IPS-18a (cell line): Measurements from ENCODE around the gene NOS2.
"Not testable (repeated sequence)": the region's sequence is repeated elsewhere in the genome, so short reads cannot be mapped to it uniquely, and the experiment has no call there.

ENCODE experiments used
- H3K27ac ChIP-seq: one replicate; pipeline ENCODE4 v1.5.1; 2013; ENCODE audit warnings: low read length
- H3K27me3 ChIP-seq: one replicate; pipeline ENCODE4 v1.6.1; 2013; ENCODE audit warnings: mild to moderate bottlenecking, low read length; ENCODE audit not compliant: control insufficient read depth, insufficient read depth
- H3K36me3 ChIP-seq: one replicate; pipeline ENCODE4 v1.6.1; 2013; ENCODE audit warnings: low read depth, low read length; ENCODE audit not compliant: control insufficient read depth
- H3K4me1 ChIP-seq: one replicate; pipeline ENCODE4 v1.6.1; 2013; ENCODE audit warnings: low read depth, low read length; ENCODE audit not compliant: control insufficient read depth
- H3K4me3 ChIP-seq: one replicate; pipeline ENCODE4 v1.5.1; 2013; ENCODE audit warnings: low read length
- H3K9ac ChIP-seq: one replicate; pipeline ENCODE4 v1.6.1; 2013; ENCODE audit warnings: mild to moderate bottlenecking, low read length, moderate library complexity
- H3K9me3 ChIP-seq: one replicate; pipeline ENCODE4 v1.6.1; 2013; ENCODE audit warnings: low read depth, low read length; ENCODE audit not compliant: control insufficient read depth

Gene NOS2

DNA sequence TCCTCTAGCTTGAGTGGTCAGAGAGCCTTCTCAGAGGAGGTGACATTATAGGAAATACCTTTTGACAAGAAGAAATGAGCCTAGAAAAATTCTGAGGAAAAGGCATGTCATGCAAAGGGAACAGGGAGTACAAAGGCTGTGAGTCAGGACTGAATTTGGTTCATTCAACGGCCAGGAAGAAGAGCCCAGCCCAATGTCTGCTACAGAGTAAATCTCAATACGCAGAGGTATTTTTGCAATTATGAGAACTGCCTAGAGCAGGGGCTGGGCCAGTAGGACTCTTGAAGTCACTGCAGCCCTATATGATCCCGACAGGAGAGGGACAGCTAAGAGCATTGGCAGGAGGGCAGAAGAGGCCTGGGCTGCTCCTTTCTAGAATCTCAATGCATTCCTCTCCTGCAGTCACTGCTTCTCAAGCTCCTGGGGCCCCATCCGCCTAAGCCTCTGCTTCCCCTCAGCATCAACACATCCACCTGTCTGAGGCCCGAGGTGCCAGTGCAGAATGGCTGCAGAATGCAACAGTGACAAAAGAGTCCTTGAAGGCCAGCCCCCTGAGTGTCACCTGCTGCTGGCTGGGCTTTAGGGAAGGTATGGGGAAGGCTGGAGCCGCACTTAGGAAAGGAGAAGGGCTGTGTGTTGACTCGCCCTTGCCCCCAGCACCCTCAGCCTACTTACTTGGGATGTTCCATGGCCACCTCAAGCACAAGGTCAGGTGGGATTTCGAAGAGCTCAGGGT, 20.1 kb downstream of the NOS2 start:
- no peaks in the 10 kb centered on the region for H3K36me3 ChIP-seq

DNA sequence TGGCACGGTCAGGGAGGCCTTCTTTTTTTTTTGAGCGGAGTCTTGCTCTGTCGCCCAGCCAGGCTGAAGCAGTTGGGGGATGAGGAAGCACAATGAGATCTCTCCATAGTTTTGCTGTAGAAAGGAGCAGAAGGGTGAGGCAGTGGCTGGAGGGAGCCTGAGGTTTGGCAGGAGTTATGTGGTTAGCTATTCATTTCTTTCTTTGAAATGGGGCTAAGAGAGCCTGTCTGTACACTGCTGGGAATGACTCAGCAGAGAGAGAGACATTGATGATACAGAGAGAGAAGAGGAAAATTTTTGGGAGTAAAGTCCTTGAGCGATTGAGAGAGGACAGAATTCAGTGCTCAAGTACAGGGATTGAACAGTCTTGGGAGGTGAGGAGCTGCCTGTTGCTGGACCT, 22.1 kb downstream of the NOS2 start:
- Histone ChIP-seq H3K9me3 (no peaks in the 10 kb centered on the region), H3K4me3 (no peak overlapping the region), H3K9ac (no peak overlapping the region), H3K36me3 (no peaks in the 10 kb centered on the region), H3K27me3 (no peaks in the 10 kb centered on the region), H3K4me1 (peaks cover 5% of the 10 kb centered on the region), H3K27ac (no peak overlapping the region)

More for the DNA sequence above, 20.1 kb downstream of the NOS2 start:
- Histone ChIP-seq H3K4me3 (no peak overlapping the region), H3K9me3 (no peaks in the 10 kb centered on the region), H3K4me1 (peaks cover 5% of the 10 kb centered on the region), H3K27ac (no peak overlapping the region), H3K27me3 (no peaks in the 10 kb centered on the region), H3K9ac (no peak overlapping the region)

DNA sequence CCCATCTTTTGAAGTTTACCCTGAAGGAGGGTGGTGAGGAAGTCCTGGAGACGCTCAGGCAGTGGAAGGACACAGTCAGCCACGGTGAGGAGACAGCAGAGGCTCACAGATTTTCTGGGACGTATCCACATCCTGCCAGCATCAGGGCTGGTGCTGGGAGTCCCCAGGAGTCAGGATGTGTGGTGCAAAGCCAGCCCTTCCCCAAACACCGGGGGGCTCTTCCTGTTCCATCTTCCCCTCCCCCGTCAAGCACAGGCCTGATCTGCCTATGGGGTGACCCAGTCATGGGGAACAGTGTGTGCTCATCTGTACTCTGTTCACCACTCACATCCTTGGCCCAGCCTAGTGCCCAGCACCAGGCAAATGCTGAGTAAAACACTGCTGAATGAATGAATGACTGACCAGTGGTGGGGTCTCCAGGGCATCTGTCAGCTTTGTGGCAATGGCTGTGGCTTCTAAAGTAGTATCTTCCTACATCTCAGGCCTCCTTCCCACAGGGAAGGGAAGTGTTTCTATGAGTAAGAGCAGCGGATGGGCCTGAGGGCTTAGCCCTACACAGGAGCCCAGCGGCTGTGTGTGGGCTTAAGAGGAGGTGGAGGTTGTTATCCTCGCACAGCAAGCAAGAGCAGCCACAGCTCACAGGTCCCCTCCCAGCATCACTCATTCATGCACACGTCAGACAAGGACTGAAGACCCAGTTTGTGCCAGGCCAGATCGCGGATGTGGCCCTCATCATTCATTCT, 23.3 kb downstream of the NOS2 start:
- H3K9ac ChIP-seq: no peak overlapping the region
- no peak overlapping the region for H3K27ac ChIP-seq
- H3K27me3 ChIP-seq: no peaks in the 10 kb centered on the region
- no peaks in the 10 kb centered on the region for H3K9me3 ChIP-seq
- peaks cover 5% of the 10 kb centered on the region for H3K4me1 ChIP-seq
- H3K36me3 ChIP-seq: no peaks in the 10 kb centered on the region
- H3K4me3 ChIP-seq: no peak overlapping the region

DNA sequence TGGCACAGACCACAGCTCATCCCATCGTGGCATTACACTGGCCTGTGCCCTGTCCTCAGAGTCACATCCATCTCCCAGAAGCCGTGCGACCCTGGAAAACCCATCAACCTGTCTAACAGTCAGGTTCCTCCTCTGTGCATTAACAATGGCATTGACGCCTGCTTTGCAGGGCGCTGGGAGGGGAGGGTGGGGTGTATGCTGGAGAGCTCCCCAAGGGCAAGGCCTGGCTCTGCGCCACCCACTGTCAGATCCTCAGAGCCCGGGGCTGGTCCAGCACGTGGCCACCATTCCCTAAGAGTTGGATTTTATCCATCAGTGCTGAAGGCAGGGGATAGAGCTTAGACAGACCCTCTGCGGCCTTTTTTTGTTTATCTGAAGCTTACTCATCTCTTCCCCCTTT, 28.7 kb downstream of the NOS2 start:
- Histone ChIP-seq H3K4me3 (no peak overlapping the region), H3K27ac (no peak overlapping the region), H3K9ac (no peak overlapping the region), H3K4me1 (peaks cover 3% of the 10 kb centered on the region), H3K36me3 (no peaks in the 10 kb centered on the region), H3K27me3 (no peaks in the 10 kb centered on the region), H3K9me3 (no peaks in the 10 kb centered on the region)

DNA sequence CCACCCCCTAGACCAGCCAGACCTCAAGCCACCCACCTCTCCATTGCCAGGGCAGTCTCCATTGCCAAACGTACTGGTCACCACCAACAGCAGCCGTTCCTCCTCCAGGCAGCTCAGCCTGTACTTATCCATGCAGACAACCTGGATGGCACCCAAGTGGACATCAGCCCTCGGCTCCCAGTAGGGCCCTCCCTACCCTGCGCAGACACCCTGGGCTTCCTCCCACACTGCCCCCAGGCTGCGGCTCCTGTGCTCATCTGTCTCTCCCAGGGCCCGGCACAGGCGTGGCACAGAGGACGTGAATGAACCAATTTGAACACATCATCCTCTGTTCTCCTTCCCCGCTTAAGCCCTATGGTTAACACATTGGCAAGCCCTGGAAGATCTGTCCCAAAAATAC, 29.5 kb downstream of the NOS2 start:
- Histone ChIP-seq H3K9ac (no peak overlapping the region), H3K4me1 (peaks cover 3% of the 10 kb centered on the region), H3K27me3 (no peaks in the 10 kb centered on the region)

DNA sequence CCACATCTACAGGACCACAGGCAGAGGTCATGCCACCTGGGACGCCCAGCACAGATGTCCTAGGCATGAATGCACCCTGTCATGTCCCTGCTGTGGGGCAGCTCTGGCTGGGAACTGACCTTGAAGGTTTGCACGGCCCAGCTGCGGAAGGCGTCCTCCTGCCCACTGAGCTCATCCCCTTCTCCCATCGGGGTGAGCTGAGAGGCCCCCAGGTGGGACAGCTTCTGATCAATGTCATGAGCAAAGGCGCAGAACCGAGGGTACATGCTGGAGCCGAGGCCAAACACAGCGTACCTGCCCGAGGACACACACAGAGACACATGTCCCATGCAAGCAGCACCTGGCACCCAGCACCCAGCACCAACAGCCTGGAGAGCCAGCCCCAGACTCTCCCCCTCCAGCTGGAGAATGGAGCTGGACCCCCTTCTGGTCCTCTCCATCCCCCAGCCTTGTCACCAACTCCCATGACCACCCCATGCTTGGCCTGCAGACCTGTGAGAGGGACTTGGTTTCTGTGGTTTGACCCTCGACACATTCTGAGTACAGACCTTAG, 31.4 kb downstream of the NOS2 start:
- peaks cover 3% of the 10 kb centered on the region for H3K4me1 ChIP-seq
- H3K36me3 ChIP-seq: no peaks in the 10 kb centered on the region
- no peaks in the 10 kb centered on the region for H3K27me3 ChIP-seq
- no peak overlapping the region for H3K27ac ChIP-seq
- H3K9ac ChIP-seq: no peak overlapping the region
- H3K9me3 ChIP-seq: no peaks in the 10 kb centered on the region
- no peak overlapping the region for H3K4me3 ChIP-seq

More for the DNA sequence above, 29.5 kb downstream of the NOS2 start:
- Histone ChIP-seq H3K27ac (no peak overlapping the region), H3K36me3 (no peaks in the 10 kb centered on the region), H3K4me3 (no peak overlapping the region), H3K9me3 (no peaks in the 10 kb centered on the region)

DNA sequence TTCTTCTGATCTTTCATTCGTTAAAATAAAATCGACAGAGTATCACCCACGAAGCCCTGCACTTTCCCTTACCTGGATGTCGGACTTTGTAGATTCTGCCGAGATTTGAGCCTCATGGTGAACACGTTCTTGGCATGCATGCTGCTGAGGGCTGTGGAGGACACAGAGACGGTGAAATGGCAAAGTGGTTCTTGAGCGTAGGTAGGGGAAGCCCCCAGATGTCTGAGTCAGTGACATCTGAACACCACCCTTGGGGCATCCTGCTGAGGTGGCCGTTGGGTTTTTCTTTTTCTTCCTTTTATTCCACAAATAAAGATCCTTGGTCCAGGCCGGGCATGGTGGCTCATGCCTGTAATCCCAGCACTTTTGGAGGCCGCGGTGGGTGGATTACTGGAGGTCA, 33.9 kb downstream of the NOS2 start:
- H3K9ac ChIP-seq: no peak overlapping the region
- no peaks in the 10 kb centered on the region for H3K9me3 ChIP-seq
- no peaks in the 10 kb centered on the region for H3K36me3 ChIP-seq

DNA sequence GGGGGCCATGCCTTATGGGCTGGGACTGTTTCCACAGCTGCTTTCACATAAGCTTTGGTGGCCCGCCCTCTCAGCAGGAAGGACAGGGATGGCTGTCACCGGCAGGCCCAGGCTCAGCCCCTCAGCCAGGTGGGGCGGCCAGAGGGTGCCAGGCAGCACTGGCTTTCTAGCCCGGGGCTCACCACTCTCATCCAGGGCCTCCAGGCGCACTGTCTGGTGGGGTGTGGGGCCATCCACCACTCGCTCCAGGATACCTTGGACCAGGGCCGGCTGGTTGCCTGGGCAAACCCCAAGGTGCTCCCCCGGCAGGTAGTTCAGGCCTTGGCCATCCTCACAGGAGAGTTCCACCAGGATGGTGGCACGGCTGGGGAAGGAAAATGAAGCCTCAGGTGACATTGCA, 35.0 kb downstream of the NOS2 start:
- no peak overlapping the region for H3K9ac ChIP-seq
- no peak overlapping the region for H3K27ac ChIP-seq
- H3K4me1 ChIP-seq: no peaks in the 10 kb centered on the region
- no peaks in the 10 kb centered on the region for H3K36me3 ChIP-seq
- H3K27me3 ChIP-seq: no peaks in the 10 kb centered on the region
- no peaks in the 10 kb centered on the region for H3K9me3 ChIP-seq
- H3K4me3 ChIP-seq: no peak overlapping the region

More for the DNA sequence above, 33.9 kb downstream of the NOS2 start:
- H3K4me1 ChIP-seq: no peaks in the 10 kb centered on the region
- H3K27me3 ChIP-seq: no peaks in the 10 kb centered on the region
- no peak overlapping the region for H3K27ac ChIP-seq
- H3K4me3 ChIP-seq: no peak overlapping the region

DNA sequence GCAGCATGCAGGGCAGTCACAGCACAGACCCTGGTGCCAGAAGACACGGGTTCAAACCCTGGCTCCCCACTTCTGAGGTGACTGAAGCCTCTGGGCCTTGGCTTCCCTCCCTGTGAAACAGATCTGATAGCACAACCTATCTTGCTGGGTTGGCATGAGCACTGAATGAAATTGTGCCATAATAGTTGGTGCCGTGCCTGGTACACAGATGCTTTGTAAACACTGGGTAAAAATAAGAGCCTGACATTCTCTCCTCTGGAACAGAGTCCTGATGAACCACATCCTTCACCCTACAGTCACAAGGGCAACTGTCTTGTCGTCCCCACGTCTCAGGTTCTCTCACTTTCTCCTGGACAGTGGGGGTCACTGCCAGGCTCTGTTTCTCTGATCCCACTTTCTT, 35.7 kb downstream of the NOS2 start:
- H3K36me3 ChIP-seq: no peaks in the 10 kb centered on the region
- H3K4me3 ChIP-seq: no peak overlapping the region
- H3K27me3 ChIP-seq: no peaks in the 10 kb centered on the region
- no peak overlapping the region for H3K27ac ChIP-seq
- no peaks in the 10 kb centered on the region for H3K4me1 ChIP-seq
- no peak overlapping the region for H3K9ac ChIP-seq
- no peaks in the 10 kb centered on the region for H3K9me3 ChIP-seq

DNA sequence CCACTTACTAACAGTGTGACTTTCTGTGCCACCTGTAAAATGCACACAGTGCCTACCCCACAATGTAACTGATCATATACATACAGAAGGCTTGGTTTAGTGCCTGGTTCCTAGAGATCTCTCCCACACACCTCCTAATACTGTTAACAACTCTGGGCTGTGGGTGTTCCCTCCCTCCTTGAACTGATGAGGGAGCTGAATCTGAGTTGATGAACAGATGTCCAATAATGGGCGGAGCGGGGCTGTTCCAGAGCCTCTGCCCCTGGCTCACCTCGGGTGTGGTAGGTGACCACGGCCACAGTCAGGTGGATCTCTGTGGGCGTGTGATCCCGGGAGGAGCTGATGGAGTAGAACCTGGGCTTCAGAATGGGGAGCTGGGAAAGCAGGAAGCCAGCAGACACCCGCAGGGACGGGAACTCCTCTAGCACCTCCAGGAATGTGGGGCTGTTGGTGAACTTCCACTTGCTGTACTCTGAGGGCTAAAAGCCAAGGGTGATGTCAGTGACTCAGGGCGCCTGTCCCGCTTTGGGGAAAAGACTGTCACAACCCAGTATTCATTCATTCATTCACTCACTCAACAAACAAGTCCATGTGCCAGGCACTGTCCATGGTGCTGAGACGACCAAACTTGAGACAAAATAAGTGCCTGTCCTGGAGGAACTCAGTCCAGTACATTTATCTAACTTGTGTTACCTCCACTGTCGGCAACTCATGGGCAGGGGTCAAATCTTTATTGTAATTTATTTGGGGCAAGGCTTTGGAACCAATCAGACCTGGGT, 37.6 kb downstream of the NOS2 start:
- Histone ChIP-seq H3K27ac (no peak overlapping the region), H3K4me1 (no peaks in the 10 kb centered on the region), H3K9me3 (no peaks in the 10 kb centered on the region), H3K4me3 (no peak overlapping the region), H3K36me3 (no peaks in the 10 kb centered on the region), H3K27me3 (no peaks in the 10 kb centered on the region), H3K9ac (no peak overlapping the region)

DNA sequence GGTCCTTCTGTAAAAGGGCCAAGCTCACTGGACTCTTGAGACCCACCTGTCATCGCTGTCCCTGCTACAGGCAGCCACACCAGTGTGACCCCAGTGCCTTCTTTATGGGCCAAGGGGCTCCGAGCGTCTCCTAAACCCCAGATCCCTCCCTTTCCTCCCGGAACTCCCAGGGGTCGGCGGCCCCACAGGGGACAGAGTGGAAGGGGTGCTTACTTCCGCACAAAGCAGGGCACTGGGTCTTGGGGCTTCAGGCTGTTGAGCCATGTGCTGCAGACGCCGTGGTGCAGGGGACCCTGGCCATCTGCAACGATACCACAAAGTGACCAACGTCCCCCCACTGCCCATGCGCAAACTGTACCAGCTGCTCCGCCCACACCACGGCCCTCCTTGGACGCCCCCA, 39.4 kb downstream of the NOS2 start:
- H3K27me3 ChIP-seq, H3K4me3 ChIP-seq, H3K9me3 ChIP-seq, H3K36me3 ChIP-seq, H3K27ac ChIP-seq, H3K9ac ChIP-seq, H3K4me1 ChIP-seq: not testable (repeated sequence)
